GM20431 (cell line): Measurements from ENCODE around the gene CCNJL.

Source experiments
- in situ Hi-C: fragments of 300-500 bp; cut with MseI, MboI; formaldehyde crosslinking; loops from one replicate; pipeline ENCODE4 v1.15.0; 2020; ENCODE audit warnings: low sequenced_read_pairs; ENCODE audit not compliant: unreplicated experiment

The CCNJL gene, protein sequence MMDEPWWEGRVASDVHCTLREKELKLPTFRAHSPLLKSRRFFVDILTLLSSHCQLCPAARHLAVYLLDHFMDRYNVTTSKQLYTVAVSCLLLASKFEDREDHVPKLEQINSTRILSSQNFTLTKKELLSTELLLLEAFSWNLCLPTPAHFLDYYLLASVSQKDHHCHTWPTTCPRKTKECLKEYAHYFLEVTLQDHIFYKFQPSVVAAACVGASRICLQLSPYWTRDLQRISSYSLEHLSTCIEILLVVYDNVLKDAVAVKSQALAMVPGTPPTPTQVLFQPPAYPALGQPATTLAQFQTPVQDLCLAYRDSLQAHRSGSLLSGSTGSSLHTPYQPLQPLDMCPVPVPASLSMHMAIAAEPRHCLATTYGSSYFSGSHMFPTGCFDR

DNA sequence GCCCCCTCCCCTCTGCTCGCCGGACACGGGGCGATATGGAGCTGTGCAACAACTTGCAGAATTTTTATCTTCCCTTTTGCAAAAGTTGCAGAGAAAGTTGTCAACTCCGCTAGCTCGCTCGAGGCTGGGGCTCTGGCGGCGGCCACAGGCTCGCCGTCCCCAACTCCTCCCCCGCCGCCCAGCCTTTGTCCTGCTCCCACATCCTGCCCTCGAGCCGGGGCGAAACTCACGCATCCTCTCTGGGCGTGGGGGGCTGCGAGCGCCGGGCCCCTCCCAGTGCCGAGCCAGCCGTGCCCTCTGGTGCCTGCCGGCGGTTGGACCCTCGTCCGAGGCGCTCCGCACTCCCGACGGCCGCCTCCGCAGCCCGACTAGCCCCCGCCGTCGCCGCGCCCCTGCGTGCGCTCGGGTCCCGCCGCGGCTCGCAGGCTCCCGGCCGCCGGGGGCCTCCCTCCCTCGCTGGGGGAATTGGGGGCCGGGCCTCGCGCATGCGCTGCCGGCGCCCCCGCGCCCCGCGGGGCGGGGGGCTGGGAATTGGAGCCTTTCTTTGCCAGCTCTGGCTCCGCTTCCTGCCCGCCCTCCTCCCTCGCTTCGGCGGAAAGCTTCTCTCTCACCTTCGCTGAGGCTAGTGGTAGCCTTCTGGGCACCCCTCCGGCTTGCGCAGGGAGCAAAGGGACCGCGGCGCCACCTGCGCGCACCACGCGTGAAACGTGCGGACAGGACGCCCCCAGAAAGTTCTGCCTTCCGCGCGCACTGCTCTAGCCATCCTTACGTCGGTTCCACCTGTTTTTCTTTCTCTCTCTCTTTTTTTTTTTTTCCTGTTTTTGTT, at the start of gene CCNJL:
CCNJL (minus strand) TSS at position 431 of the 826 bp plus-strand sequence. CDS start 641 bp downstream, outside the sequence.
- in situ Hi-C loops, result no loop called here

DNA sequence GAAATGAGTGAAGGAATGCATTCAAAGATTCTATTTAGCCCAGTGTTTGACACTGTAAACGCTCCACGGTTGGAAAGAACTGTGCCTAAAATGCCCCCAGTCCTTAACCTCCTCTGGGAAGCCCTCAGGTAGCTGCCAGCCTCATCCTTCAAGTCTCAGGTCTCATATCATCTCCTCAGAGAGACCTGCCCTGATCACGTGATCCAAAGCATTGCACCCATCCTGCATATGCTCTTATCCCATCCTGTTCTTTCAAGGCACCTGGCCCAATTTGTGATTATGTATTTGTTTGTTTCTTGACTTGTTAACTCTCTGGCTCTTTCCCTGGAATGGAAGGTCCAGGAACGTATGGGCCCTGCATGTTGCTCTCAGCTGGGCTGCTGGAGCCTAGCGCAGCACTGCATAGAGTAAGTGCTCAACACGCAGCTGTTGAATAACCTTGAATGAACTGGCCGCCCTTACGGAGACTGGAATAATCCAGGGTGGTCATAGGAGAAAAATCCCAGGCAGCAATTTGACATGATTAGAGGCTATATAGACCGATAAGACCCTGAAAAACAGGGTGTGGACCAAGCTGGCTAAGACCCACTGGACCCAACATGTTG, 49.4 kb upstream of the CCNJL start:
- in situ Hi-C loops, result no loop called here

DNA sequence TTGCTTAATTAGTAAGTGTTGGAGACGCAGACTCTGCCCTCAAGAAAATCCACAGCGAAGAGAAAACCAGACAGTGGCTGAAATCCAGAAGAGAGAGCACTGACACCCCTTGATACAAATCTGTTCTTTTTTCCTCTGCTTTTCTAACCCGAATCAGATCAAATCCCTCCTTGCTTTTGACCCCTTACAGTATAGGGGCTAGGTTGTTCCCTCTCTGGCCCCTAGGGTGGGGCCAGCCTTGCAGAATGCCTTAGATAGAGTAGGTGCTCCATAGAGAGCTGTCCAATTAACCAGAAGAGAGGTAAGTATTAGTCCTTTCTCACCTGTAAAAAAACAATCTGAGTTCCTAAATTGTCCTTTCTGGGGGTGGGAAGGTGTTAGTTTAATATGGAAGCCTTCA, 47.9 kb upstream of the CCNJL start:
- in situ Hi-C loops, result no loop called here

DNA sequence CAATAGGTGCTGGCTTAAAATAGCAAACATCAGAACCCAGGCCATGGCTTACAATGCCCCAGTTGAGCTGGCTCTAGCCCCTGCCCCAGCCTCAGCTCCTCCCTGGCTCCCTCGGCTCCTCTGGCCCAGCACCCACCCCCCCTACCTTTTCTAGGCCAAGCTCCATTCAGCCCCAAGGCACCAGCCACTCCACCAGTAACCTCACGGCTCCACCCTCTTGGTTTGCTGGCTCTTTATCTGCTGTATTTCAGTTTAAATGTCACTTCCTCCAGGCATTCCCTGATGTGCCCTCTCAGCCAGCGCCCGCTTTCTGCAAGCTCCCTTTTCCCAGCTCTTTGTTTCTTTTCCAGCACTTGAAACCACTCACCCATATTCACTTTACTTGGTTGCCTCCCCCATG, 47.5 kb upstream of the CCNJL start:
- in situ Hi-C loops, result no loop called here

DNA sequence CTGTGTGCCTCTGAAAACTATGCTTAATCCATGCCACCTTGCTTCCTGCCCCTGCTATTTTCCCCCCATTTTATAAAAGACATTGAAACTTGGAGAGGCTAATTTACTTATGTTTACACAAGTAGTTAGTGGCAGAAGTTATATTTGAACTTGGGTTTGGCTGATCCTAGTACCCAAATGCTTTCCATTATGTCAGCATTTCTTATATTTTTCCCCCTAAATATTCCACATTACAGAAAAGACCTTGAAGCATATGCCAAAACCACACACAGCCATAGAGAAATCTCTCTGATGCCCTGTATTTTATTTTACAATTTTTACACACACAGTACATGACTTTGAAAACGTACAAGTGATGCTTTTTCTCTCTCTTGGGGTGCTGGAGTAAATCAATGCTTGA, 46.9 kb upstream of the CCNJL start:
- in situ Hi-C loops, result no loop called here

- in situ Hi-C loops, result no loop called here
Observed at GRCh38 chr5:160357861-160358411, 45.6 kb upstream of the CCNJL start.

GRCh38 chr5:160357394-160357793, 45.0 kb upstream of the CCNJL start:
- in situ Hi-C loops, result no loop called here

- in situ Hi-C loops, result no loop called here
Observed at GRCh38 chr5:160356550-160357347, 44.4 kb upstream of the CCNJL start.

DNA sequence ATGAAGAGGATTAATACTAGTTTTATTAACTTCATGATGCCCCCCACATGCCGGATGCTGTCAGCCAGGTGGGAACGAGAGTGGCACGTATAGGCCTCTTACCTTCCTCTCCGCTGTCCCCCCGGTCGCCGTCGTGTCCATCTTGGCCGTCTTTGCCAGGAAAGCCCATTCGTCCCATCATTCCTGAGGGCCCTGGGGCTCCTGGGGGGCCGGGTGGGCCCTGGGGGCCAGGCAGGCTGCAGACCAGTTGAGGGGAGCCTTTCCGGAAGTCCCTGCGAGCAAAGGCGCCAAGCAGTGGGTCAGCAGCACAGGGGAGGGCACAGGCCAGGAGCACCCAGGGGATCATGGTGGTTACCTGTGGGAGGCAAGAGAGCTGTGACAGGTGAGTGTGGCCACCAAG, 42.3 kb upstream of the CCNJL start:
- in situ Hi-C loops, result no loop called here

GRCh38 chr5:160353379-160353778, 41.0 kb upstream of the CCNJL start:
- in situ Hi-C loops, result no loop called here

DNA sequence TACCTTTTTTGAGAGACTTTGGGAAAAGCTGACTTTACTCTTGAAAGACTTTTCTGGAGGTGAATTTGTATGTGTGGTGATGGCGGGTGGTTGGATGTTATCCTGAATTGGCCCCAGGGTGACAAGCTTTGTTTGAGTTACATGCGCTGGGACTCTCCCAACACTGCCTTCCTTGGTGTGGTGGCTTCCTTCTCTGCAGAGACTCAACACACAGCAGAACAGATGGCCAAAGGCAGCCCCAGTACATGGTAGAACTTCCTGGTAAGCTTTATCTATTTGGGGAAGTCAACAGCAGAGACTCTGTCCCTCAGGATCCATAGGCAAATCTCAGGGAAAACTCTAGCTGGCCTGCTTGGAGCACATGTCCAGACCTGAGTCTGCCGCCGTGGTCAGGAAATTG, 39.9 kb upstream of the CCNJL start:
- in situ Hi-C loops, result no loop called here

GRCh38 chr5:160349935-160350303, 37.6 kb upstream of the CCNJL start:
- in situ Hi-C loops, result loop anchor here (10.0 kb wide), 2 partner anchors 145 to 325 kb away; no protein-coding TSS in a partner anchor

GRCh38 chr5:160349249-160349934, 37.0 kb upstream of the CCNJL start:
- in situ Hi-C loops, result loop anchor here (10.0 kb wide), 2 partner anchors 145 to 325 kb away; no protein-coding TSS in a partner anchor

GRCh38 chr5:160348080-160348479, 35.7 kb upstream of the CCNJL start:
- in situ Hi-C loops, result loop anchor here (10.0 kb wide), 2 partner anchors 143 to 323 kb away; no protein-coding TSS in a partner anchor

DNA sequence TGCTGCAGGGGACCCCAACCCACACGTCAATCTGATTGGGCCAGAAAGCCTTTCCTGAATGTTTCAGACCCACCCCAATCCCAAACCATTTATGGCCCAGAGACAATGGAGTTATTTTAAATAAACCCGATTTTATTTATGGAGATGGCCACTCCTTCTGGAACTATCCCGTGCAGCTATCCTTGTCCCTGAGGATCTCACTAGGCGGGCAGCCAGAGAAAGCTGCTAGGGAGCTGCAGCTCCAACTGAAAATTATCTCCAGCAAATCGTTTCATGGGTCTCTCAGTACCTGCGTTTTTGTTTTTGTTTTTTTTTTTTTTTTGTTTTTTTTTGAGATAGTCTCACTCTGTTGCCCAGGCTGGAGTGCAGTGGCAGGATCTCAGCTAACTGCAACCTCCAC, 35.1 kb upstream of the CCNJL start:
- in situ Hi-C loops, result loop anchor here (10.0 kb wide), 2 partner anchors 143 to 323 kb away; no protein-coding TSS in a partner anchor

DNA sequence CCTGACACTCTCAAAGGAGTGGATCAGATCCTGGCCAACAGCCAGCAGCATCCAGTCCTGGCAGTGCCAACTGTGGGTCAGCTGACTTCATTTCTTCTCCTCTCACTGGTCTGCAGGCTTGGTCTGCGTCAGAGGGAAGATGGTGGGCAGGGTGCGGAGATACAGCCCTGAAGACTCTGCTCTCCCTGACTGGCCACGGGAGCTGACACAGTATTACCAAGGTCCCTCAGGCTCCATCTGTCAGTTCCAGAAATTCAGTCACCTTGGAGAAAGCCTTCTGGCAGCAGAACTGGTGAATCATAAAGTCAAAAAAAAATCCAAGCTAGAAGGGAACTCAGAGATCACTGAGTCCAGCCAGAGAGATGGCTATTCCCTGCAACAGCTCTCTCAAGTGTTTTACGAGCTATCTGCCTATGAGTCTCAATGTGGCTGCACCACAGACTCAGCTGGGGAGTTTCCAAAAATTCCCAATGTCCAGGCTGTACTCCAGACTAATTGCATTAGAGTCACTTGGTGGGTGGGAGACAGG, 30.1 kb upstream of the CCNJL start:
- in situ Hi-C loops, result loop anchor here (10.0 kb wide), 2 partner anchors 138 to 318 kb away; no protein-coding TSS in a partner anchor

- in situ Hi-C loops, result loop anchor here (10.0 kb wide), 2 partner anchors 137 to 317 kb away; no protein-coding TSS in a partner anchor
Observed at GRCh38 chr5:160341309-160341870, 29.0 kb upstream of the CCNJL start.

DNA sequence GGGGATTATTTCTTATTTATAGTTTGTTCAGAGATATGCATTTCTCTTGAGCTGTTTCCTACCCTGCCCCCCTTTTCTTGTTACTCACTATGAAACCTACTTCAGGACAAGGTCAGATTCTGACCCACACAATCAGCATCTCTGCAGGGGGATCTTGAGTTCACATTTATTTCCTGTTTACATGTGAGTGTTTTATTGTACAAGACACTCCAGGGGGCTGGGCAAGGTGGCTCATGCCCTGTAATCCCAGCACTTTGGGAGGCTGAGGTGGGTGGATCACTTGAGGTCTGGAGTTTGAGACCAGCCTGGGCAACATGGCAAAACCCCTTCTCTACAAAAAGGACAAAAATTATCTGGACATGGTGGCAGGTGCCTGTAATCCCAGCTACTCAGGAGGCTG, 28.1 kb upstream of the CCNJL start:
- in situ Hi-C loops, result loop anchor here (10.0 kb wide), 2 partner anchors 136 to 316 kb away; no protein-coding TSS in a partner anchor
